ENCODE data around the gene TRMT10C.
"Not testable (repeated sequence)": the region's sequence is repeated elsewhere in the genome, so short reads cannot be mapped to it uniquely, and the experiment has no call there.

TRMT10C gene

GRCh38 chr3:101561630-101562328, at the start of gene TRMT10C:
Gene TRMT10C (plus strand): TSS chr3:101561868. CDS start chr3:101564782, 2,914 bp downstream.
- peak; percentile 90 for DNase-seq

- no peak for DNase-seq
Observed at GRCh38 chr3:101512396-101512645, 49.3 kb upstream of the TRMT10C start.

DNA sequence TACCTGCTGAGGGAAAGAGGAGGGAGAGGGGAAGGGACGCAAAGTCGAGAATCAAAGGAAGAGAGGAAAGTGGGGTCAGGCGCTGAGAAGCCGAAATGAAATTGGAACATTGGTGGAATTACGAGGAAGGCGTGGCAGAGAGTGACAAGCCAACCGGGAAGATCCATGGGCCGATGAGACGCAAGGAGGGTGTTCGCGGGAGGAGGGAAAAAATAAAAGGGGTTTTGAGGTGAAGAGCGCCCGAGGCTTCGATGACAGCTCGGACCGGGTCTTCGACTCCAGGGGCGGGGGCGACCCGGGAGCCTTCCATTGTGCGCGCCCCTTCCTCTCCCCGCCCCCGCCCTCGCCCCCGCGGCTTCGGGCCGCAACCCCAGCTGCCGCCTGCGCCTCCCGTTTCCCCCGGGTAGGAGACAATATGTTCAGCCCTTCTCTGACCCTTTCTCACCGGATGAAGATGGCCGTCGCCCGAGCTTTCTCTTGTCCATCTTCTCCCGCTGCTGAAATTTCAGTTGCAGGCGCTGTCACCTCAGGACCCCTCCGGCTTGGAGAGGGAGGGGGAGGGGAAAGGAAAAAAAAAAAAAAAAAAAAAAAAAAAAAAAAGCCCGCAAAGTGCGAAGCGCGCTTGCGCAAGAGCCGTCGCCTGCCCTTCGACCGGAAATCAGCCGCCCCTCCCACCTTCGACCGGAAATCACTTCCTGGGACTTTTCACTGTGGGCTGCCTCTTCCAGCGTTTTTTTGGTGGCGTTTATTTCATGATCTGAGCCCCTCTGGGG, 48.8 kb upstream of the TRMT10C start, which contains the start of gene SENP7:
Gene SENP7 (minus strand): TSS at position 567 of the 773 bp plus-strand sequence. CDS start 82 bp downstream, at position 485.
- DNase-seq, result peak; percentile 86

- DNase-seq, result no peak
Observed at GRCh38 chr3:101513419-101513986, 48.2 kb upstream of the TRMT10C start.

GRCh38 chr3:101518421-101518871, 43.2 kb upstream of the TRMT10C start:
- DNase-seq, result no peak

DNA sequence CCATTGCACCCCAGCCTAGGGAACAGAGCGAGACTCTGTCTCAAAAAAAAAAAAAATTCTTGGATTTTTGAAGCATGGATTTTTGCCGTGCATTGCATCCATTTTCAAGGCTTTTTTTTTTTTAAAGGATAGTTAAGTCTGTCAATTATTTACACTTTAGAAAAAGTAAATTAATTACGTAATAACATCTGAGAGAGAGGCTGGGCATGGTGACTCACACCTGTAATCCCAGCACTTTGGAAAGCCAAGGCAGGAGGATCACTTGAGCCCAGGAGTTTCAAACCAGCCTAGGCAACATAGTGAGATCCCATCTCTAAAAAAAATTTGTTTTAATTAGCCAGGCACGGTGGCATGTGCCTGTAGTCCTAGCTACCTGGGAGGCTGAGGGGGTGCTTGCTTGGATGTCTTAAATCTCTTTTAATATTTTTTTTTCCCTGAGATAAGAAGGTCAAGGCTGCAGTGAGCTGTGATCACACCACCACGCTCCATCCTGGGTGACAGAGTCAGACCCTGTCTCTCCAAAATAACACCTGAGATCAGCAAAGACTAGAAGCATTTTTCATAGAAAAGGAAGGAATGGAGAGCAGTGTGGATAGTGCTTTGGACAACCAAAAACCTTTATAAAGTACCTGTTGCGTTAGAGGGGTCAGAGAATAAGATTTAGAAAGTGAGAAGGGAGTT, 41.8 kb upstream of the TRMT10C start:
- no peak for DNase-seq

- DNase-seq, result no peak
Observed at GRCh38 chr3:101521211-101521701, 40.4 kb upstream of the TRMT10C start.

DNA sequence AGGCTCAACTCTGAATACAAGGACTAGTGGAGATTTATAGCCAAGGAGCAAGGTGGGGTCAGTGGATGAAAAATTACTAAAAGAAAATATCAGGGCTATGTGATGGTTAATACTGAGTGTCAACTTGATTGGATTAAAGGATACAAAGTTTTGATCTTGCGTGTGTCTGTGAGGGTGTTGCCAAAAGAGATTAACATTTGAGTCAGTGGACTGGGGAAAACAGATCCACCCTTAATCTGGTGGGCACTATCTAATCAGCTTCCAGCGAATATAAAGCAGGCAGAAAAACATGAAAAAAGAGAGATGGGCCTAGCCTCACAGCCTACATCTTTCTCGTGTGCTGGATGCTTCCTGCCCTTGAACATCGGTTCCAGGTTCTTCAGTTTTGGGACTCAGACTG, 34.2 kb upstream of the TRMT10C start:
- DNase-seq, result no peak

GRCh38 chr3:101527906-101528305, 33.8 kb upstream of the TRMT10C start:
- no peak for DNase-seq

DNA sequence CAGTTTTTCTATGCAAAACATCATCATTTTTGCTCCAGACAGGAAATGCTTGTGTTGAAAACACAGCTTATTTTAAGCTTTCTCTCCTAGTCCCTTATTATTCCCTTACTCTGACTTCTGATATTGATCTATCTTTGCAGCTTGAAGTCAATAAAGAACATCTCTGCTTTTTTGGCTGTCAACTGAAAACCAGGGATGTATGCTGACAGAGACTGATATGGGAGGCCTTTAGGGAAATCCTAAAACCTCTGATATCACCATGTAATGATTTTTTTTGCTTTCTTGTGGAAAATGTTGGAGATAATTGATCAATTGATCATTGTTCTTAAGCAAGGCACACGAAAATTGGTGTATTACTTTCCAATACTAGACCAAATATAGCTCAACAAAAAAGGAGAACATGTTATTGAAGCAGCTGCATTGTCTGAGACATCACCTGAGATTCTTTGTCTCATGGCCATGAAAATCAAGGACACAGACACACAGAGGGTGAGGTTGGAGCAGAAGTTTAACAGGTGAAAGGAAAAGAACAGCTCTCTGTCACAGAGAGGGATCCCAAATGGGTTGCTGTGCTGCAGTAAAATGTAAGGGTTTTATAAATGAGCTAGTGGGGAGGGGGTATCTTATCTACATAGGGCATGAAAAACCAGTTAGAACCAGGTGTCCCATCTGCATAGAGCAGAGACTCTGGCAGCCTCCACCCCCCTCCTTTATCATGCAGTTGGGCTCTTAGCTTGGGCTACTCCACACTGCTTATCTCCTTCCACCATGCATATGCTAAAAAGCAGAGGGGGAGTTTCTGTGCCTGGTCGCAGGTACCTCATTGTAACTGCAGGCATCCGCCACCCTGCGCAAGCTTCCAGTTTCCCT, 31.6 kb upstream of the TRMT10C start:
- DNase-seq, result no peak

DNA sequence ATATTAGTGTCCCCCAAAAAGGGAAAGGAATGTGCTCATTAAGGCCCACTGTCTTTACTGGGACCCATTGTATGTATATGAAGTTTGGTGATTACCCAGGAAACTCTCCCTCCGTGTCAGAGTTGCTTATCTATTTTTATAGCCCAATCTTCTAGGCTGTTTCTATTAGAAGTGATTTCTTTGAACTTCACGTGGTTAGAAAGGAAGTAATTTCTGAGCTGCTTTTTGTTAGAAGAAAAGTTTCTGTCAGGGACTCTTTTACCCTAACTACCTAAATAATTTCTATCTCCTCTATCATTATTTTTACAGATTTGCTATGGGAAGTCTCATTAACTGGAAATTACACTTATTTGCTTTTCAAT, 31.0 kb upstream of the TRMT10C start:
- no peak for DNase-seq

DNA sequence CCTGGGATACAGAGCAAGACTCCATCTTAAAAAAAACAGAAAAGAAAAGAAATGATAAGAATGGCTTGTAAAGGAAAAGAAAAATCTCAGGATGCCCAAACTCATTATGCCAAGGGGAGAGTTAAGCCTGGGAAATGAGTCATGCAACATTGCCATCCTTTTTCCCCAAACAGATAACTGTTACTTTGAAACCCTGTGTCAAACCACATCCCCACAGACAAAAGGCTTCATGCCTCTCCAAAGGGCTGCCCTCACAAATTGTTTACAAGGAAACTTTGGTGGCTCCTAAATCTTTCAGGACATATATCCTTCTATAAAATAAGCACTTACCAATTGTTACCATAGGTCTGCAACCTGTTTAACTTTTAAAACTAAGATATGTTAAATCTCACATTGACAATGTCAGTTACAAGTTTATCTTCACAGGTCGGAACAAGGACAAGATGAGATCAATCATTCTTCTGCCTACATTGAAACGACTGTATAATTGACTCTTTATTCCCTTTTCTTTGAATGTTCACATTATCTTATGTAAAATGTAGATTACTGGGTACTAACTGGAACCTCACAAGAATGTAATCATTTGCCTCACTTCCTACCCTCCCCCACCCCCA, 30.1 kb upstream of the TRMT10C start:
- no peak for DNase-seq

DNA sequence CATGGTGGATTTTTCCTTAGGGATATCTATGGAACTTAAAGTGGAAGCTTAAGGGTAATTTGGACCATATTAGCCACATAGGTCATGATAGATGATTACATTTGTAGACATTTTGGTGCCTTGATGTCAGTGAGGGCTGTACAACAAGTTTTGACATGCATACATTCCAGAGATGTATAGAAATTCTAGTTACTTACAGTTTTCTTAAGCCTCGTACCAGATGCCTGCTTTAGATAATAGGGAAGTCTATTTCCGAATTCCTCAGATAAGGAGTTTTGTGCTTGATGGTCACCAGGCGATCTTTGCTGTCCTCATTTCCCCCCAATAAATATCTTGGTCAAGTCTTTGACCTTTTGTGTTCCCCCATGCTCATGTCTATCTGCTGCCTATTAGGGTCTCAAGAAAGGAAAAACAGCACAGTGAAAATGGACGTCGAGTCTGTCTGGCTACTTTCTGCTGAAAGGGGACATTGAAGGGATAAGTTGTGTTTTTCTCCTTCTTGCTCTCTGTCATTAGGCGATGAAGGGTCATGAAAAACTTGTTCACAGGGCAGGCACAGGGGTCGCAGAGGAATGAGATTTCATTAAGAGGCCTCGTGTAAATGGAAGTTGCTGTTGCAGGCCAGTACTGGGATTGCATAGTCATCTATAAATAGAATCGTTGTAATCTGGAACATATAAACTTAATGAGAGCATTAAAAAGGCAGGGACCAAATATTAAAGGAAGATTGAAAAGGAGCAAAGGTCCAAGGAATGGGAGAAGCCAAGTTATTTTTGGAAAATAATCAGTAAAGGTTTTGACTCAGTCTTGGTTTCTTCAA, 28.7 kb upstream of the TRMT10C start:
- DNase-seq, result no peak

DNA sequence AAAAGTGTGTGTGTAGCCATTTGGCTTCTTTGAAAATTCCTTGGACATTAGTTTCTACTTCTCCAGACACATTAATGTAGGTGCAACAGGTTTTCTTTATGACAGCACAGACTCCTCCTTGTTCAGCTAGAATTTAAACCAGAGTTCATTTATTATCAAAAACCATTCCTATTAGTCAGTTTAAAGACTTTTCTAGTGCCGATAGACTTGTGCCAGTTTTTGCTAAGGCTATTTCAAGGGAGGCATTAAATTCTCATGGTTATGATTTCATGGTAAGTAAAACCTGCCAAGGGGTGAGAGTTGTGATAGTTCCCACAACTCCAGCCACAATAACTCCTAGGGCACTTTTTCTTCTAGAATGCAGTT, 28.1 kb upstream of the TRMT10C start:
- no peak for DNase-seq

- no peak for DNase-seq
Observed at GRCh38 chr3:101535221-101535620, 26.4 kb upstream of the TRMT10C start.

GRCh38 chr3:101536266-101536665, 25.4 kb upstream of the TRMT10C start:
- DNase-seq, result no peak

GRCh38 chr3:101536955-101537354, 24.7 kb upstream of the TRMT10C start:
- DNase-seq, result not testable (repeated sequence)

GRCh38 chr3:101542957-101543356, 18.7 kb upstream of the TRMT10C start:
- no peak for DNase-seq

DNA sequence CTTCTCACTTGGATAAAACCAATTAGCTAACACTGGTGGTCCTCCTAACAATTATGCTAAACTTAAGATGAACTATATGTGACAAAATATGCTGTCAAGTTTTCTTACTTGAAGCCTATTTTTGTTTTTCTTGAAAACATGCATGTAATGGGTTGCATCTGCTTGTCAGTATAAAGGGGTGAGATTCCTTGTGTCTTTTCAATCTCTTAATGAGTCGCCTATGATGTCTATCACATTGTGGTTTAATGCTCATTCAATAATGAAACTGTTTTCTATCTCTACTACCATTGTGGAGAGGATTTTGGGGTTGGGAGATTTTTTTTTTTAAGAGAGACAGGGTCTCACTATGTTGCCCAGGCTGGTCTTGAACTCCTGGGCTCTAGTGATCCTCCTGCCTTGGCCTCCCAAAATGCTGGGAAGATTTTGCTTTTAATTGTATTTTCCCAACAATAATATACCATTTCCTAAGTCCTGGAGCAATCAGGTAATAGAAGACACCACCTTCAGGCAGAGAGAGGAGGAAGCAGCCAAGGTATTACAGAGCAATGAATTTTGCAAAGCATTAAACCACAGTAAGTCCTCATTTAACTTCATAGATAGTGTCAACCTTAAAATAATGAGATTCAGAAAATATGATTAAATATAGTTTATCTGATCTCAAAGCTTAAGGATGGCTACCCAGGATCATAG, 17.4 kb upstream of the TRMT10C start:
- DNase-seq, result no peak

DNA sequence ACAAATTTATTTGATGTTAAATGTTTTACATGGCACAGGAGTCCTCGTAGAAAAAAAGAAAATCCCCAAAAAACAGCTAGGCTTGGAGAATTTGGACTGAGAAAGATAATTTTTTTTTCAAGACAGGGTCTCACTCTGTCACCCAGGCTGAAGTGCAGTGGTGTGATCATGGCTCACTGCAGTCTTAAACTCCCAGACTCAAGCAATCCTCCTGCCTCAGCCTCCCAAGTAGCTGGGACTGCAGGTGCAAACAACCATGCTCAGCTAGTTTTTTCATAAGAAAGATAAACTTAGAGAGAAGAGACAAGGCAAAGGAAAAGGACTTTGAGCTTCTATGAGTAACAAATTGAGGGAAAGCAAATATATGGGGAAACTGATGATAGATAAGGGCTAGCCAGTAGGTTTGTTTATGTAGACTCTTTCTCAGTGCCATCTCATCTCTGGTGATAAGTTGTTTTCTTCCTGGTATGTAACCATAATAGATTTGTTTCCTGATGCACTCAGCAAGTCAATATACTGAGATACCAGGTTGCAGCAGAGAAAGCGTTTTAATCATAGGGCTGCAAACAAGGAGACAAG, 13.1 kb upstream of the TRMT10C start:
- no peak for DNase-seq
